Chondrocyte (in vitro differentiated cells): Measurements from ENCODE around the gene PRUNE2. TPM values are rescaled to one million over a fixed set of nuclear protein-coding genes. Genes with fewer than 3 reads are reported as not detected.
A peak's percentile ranks its signal among the peaks of the same experiment; 100 is the strongest.

Source experiments
- DNase-seq: peaks from one replicate; pipeline ENCODE4 v3.0.0; 2021; ENCODE audit warnings: mixed read lengths, low spot score
- H3K27ac Mint-ChIP-seq: one replicate; pipeline ENCODE4 v1.8.0; 2021; ENCODE audit warnings: mild to moderate bottlenecking, moderate library complexity, mixed read lengths; ENCODE audit not compliant: unreplicated experiment
- H3K27me3 Mint-ChIP-seq: 2 replicates; pipeline ENCODE4 v1.8.0; 2021; ENCODE audit warnings: low read depth, mixed read lengths
- H3K36me3 Mint-ChIP-seq: 2 replicates; pipeline ENCODE4 v1.8.0; 2021; ENCODE audit warnings: low read depth, mixed read lengths
- H3K4me1 Mint-ChIP-seq: 2 replicates; pipeline ENCODE4 v1.8.0; 2021; ENCODE audit warnings: low read depth, mild to moderate bottlenecking, mixed read lengths
- H3K4me3 Mint-ChIP-seq: one replicate; pipeline ENCODE4 v1.8.0; 2021; ENCODE audit warnings: mild to moderate bottlenecking, moderate library complexity, mixed read lengths; ENCODE audit not compliant: unreplicated experiment
- H3K9me3 Mint-ChIP-seq: 2 replicates; pipeline ENCODE4 v1.8.0; 2021; ENCODE audit warnings: low read depth, mixed read lengths
- CTCF ChIP-seq: fragments of 200-600 bp; sonication (generic); IDR thresholded peaks from 2 replicates; pipeline ENCODE4 v1.5.0; 2021; ENCODE audit warnings: antibody characterized with exemption, mild to moderate bottlenecking, moderate library complexity
- total RNA-seq: library from RNA; stranded (reverse); gene quantifications from 3 replicates; pipeline ENCODE4 v1.2.1, GENCODE V29; 2021

Gene PRUNE2
- total RNA-seq, 1 donor from 2014 or later = 10.5 TPM

DNA sequence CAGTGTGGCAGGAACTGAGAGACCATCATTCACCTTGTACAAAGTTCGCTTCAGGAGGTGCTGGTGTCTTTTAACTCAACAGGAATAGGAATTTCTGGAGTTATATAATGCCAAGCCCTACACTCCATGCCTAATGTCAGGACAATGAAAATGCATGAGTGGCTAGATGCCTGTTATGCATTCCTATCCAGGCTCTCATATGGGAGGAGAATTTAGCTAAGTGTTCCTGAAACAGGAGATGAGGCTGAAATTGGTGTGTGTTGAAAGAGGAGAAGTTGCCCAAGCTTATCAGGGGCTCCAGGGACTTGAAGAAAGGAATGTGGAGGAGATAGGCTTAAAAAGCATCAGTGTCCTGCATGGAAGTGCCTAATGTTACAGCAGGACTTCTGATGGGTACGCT lies 26.8 kb upstream of the PRUNE2 start:
- no peaks in the 10 kb centered on the region for H3K36me3 Mint-ChIP-seq
- DNase-seq = no peak
- peaks cover 2% of the 10 kb centered on the region for H3K4me1 Mint-ChIP-seq
- TF ChIP-seq CTCF = no peak
- peaks cover 11% of the 10 kb centered on the region for H3K27me3 Mint-ChIP-seq
- H3K4me3 Mint-ChIP-seq = no peak overlapping the region
- H3K9me3 Mint-ChIP-seq = no peaks in the 10 kb centered on the region
- no peak overlapping the region for H3K27ac Mint-ChIP-seq

- no peak overlapping the region for H3K27ac Mint-ChIP-seq
These were observed 26.4 kb upstream of the PRUNE2 start for GRCh38 chr9:76932265-76932664.

GRCh38 chr9:76927540-76928240 lies 21.8 kb upstream of the PRUNE2 start:
- Mint-ChIP-seq H3K27ac (no peak overlapping the region), H3K4me3 (no peak overlapping the region), H3K9me3 (peaks cover 9% of the 10 kb centered on the region), H3K4me1 (peaks cover 19% of the 10 kb centered on the region), H3K27me3 (peaks cover 11% of the 10 kb centered on the region), H3K36me3 (peaks cover 2% of the 10 kb centered on the region)
- no peak for TF ChIP-seq CTCF
- DNase-seq = no peak

More at GRCh38 chr9:76932265-76932664, 26.4 kb upstream of the PRUNE2 start:
- peaks cover 7% of the 10 kb centered on the region for H3K4me1 Mint-ChIP-seq
- peaks cover 11% of the 10 kb centered on the region for H3K27me3 Mint-ChIP-seq
- H3K4me3 Mint-ChIP-seq = no peak overlapping the region
- TF ChIP-seq CTCF = no peak
- H3K9me3 Mint-ChIP-seq = no peaks in the 10 kb centered on the region
- no peak for DNase-seq
- H3K36me3 Mint-ChIP-seq = no peaks in the 10 kb centered on the region

DNA sequence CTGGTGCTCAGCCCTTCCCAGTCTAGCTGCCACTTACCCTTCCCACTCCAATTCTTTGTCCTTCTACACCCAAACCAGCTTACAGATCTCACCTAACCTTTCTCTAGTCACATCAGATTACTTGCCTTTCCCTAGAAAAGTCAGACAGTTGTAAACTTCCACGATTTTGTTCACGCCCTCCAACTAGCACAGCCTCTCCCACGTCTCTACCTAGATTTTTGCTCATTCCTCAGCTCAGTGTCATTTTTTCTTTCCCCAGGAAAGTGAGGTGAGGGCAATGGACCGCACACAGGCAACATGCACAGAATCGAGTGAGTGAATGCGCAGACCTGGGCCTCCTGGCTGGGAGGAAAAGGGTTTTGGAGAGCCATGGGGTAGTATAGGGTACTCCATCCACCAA lies 20.9 kb upstream of the PRUNE2 start:
- TF ChIP-seq CTCF = no peak

DNA sequence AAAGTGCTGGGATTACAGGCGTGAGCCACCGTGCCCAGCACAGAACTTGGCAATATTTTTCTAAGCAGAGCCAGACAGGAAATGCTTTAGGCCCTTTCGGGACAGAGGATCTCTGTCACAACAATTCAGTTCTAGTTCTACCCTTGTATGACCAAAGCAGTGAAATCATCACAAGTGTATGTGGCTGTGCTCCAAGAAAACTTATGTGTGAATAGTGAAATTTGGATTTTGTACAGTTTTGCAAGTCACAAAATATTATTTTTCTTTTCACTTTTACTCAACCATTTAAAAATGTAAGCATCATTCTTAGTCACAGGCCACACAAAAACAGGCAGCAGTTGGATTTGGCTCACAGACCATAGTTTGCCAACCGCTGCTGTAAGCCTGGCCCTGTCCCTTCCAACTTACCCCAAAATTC lies 20.4 kb upstream of the PRUNE2 start:
- peaks cover 19% of the 10 kb centered on the region for H3K4me1 Mint-ChIP-seq
- H3K36me3 Mint-ChIP-seq = peaks cover 2% of the 10 kb centered on the region
- H3K4me3 Mint-ChIP-seq = no peak overlapping the region
- H3K9me3 Mint-ChIP-seq = peaks cover 9% of the 10 kb centered on the region
- DNase-seq = no peak
- no peak for TF ChIP-seq CTCF
- H3K27me3 Mint-ChIP-seq = peaks cover 4% of the 10 kb centered on the region
- H3K27ac Mint-ChIP-seq = peak overlapping the region; percentile 86

More for the DNA sequence above, 20.9 kb upstream of the PRUNE2 start:
- Mint-ChIP-seq H3K27ac (peak overlapping the region; percentile 84), H3K4me1 (peaks cover 19% of the 10 kb centered on the region), H3K9me3 (peaks cover 9% of the 10 kb centered on the region), H3K36me3 (peaks cover 2% of the 10 kb centered on the region), H3K27me3 (peaks cover 7% of the 10 kb centered on the region), H3K4me3 (no peak overlapping the region)
- DNase-seq = no peak
